GM19240 (cell line): Measurements from ENCODE around the gene FGF22.
A peak's percentile ranks its signal among the peaks of the same experiment; 100 is the strongest.
"Not testable (repeated sequence)": the region's sequence is repeated elsewhere in the genome, so short reads cannot be mapped to it uniquely, and the experiment has no call there.

ENCODE experiments used
- DNase-seq: peaks from one replicate; pipeline ENCODE4 v3.0.0; 2011; ENCODE audit warnings: low spot score; ENCODE audit not compliant: insufficient read length

FGF22 gene

DNA sequence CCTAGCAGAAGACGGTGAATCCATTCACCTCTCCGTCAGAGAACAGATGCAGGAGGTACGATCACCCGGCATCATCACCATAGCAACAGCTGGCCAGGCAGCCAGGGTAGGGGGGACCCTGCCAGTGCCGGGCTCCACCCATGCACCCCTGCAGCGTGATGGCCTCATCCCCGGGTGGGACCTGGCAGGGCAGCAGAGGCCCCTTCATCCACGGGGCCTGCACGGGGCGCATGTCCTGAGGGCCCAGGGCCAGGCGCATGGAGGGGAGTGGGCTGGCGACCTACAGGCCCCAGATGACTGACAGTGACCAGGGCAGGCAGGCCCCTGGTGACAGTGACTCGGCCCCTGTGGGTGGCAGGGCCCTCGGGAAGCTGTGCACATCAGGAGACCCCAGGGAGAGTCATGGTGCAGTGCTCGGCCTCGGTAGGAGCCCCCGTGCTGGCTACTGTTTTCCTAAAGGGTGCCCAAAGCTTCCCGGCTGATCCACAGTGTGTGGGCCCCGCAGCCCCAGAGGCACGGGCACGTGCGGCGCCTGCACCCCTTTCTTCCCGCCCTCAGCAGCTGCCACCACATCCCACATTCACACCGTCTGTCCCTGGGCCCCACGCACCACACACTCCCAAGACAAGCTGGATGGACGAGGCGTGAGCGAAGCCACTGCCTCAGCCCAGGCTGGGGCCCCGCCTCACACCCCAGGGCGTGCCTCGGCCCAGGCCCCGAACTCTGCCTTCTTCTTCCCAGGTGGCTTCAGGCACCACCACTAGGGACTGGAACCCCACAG, 18.6 kb downstream of the FGF22 start:
- DNase-seq, result no peak

GRCh38 chr19:658916-659839, 19.5 kb downstream of the FGF22 start:
- DNase-seq, result no peak

GRCh38 chr19:660793-661426, 21.2 kb downstream of the FGF22 start:
- no peak for DNase-seq

GRCh38 chr19:661427-662196, 21.9 kb downstream of the FGF22 start:
- DNase-seq, result peak; percentile 94

DNA sequence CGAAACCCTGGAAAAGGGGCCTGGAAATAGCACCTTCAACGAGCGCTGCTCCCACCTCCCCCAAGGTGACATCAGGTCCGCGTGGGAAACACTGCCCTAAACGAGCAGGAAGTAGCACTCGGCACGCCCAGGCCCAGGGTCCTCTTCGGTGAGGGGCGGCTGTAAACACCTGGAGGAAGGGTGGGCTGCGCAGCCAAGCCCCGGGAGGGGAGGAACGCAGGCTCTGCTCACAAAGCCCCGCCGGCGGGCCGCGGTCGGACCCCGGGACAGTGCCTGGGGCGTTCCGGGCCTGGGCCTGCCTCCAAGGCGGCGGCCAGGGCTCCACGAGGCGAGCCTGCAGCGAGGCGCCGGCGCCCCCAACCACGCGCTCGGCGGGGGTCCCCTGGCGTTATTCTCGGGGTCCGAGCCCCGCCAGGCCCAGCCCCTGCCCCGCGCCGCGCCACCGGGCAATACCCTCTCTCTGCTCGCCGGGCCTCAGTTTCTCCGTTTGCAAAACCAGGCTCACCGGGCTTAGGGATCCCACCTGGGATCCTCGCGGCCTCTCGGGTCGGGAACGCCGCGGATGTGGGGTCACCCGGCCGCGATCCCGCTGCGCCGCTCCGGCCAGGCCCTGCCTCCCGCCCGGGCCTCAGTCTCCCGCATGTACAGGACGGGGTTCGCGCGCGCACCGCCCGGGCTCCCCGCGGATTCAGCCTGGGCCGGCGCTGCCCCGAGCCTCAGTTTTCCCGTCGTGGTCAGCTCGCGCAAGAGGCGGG, 22.7 kb downstream of the FGF22 start:
- DNase-seq, result peak; percentile 81

- DNase-seq, result peak; percentile 91
Measured at GRCh38 chr19:662962-663681, 23.4 kb downstream of the FGF22 start, which contains the start of gene RNF126. Gene RNF126 (minus strand): TSS chr19:663214. CDS start chr19:663121, 93 bp downstream.

DNA sequence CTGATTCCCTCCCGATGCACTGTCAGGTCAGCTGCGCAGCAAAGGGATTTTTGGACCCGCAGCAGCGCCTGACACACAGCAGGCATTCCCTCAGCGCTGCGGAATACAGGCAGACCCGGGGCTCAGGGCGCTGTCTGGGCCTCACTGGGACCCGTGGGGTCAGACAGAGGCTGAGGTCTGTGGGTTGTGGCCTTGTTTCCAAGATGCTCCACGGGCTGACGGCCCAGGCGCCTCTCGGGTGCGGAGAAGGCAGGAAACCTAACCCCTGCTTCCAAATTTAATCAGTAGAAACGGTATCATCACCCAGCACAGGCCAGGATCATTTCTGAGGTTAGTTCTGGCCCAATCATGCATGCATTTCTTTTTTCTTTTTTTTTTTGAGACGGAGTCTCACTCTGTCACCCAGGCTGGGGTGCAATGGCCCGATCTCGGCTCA, 24.0 kb downstream of the FGF22 start:
- DNase-seq, result no peak

GRCh38 chr19:664913-665443, 25.3 kb downstream of the FGF22 start:
- peak; percentile 88 for DNase-seq

- not testable (repeated sequence) for DNase-seq
Measured at GRCh38 chr19:666985-667573, 27.4 kb downstream of the FGF22 start.

- DNase-seq, result not testable (repeated sequence)
Measured at GRCh38 chr19:668675-669434, 29.2 kb downstream of the FGF22 start.

- DNase-seq, result no peak
Measured at GRCh38 chr19:670609-671075, 31.0 kb downstream of the FGF22 start.

- no peak for DNase-seq
Measured at GRCh38 chr19:674282-675151, 34.8 kb downstream of the FGF22 start.

- no peak for DNase-seq
Measured at GRCh38 chr19:676007-676338, 36.3 kb downstream of the FGF22 start.

DNA sequence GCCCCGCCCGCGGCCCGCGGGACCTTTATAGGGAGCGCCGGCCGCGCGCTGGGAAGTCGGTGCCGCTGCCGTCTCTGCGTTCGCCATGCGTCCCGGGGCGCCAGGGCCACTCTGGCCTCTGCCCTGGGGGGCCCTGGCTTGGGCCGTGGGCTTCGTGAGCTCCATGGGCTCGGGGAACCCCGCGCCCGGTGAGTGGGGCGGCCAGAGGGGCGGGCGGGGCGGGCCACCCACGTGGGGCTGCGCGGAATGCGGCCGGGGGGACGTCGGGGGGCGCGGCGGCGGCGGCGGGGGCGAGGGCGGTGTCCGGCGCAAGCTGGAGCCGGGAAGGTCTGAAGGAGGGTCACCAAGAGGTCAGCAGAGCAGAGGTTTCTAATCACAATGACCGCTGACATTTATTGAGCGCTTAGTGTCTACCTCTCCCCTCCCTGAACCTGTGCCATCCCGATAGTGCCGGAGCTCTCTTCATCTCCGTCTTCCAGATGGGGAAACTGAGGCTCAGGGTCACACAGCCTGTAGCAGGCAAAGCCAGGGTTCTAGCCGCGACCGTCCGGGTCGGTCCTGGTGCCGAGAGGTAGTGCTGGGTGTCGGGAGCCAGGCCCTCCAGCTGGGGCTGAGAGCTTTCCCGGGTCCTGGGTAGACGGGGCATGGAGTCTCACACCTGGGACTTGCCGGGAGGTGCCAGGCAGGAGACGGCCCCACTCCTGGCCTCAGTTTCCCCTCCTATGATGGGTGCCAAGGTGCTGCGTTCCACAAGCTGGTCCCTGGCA, 36.8 kb downstream of the FGF22 start, which contains the start of gene FSTL3:
Gene FSTL3 (plus strand): TSS at position 54 of the 767 bp plus-strand sequence. CDS start 32 bp downstream, at position 86.
- DNase-seq, result no peak

DNA sequence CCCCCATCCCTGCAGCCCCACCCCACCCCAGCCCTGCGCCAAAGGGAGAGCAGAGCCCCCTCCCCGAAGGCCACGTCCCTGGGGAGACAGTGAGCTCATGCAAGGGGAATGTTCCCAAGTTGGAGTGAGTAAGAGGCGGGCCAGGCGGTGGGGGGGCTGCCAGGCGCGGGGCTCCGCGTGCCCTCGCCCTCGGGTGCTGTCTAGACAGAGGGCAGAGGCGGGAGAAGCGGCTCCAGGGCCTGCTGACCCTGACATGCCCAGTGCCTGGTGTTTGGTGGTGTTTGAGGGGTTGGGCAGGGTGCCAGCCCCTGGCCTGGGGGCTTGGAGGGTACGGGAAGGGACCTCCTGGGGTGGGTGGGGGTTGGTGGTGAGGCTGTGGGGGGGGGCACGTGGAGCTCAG, 37.5 kb downstream of the FGF22 start:
- no peak for DNase-seq
